ENCODE results near the gene HRK.
A peak's percentile ranks its signal among the peaks of the same experiment; 100 is the strongest.

The HRK gene

GRCh38 chr12:116881325-116881876 lies at the start of gene HRK:
HRK (minus strand) TSS chr12:116881441; CDS start chr12:116881307, 134 bp downstream.
- no peak for DNase-seq

- DNase-seq, result no peak
These were observed 48.6 kb upstream of the HRK start for GRCh38 chr12:116929885-116930284.

- DNase-seq, result no peak
These were observed 47.3 kb upstream of the HRK start for GRCh38 chr12:116928504-116928903.

GRCh38 chr12:116927244-116927940 lies 46.2 kb upstream of the HRK start:
- no peak for DNase-seq

GRCh38 chr12:116926283-116927243 lies 45.3 kb upstream of the HRK start:
- no peak for DNase-seq

- peak; percentile 57 for DNase-seq
These were observed 43.6 kb upstream of the HRK start for GRCh38 chr12:116924558-116925453.

- DNase-seq, result no peak
These were observed 41.1 kb upstream of the HRK start for GRCh38 chr12:116922194-116922897.

- no peak for DNase-seq
These were observed 39.7 kb upstream of the HRK start for GRCh38 chr12:116920939-116921338.

GRCh38 chr12:116919706-116920485 lies 38.7 kb upstream of the HRK start:
- no peak for DNase-seq

GRCh38 chr12:116919247-116919661 lies 38.0 kb upstream of the HRK start:
- DNase-seq, result no peak

GRCh38 chr12:116918464-116918863 lies 37.2 kb upstream of the HRK start:
- no peak for DNase-seq

- DNase-seq, result peak; percentile 44
These were observed 35.5 kb upstream of the HRK start for GRCh38 chr12:116916714-116917114.

- no peak for DNase-seq
These were observed 34.9 kb upstream of the HRK start for GRCh38 chr12:116916122-116916521.

GRCh38 chr12:116915326-116915725 lies 34.1 kb upstream of the HRK start:
- DNase-seq, result no peak

GRCh38 chr12:116910645-116911451 lies 29.6 kb upstream of the HRK start, which contains the start of gene FBXW8:
FBXW8 (plus strand) TSS chr12:116910950; CDS start chr12:116911038, 88 bp downstream.
- DNase-seq, result peak; percentile 69

- DNase-seq, result no peak
These were observed 29.0 kb upstream of the HRK start for GRCh38 chr12:116910280-116910644.

- no peak for DNase-seq
These were observed 25.0 kb upstream of the HRK start for GRCh38 chr12:116906285-116906684.

- DNase-seq, result no peak
These were observed 22.6 kb upstream of the HRK start for GRCh38 chr12:116903818-116904217.

GRCh38 chr12:116901612-116902011 lies 20.4 kb upstream of the HRK start:
- no peak for DNase-seq

GRCh38 chr12:116898669-116899068 lies 17.4 kb upstream of the HRK start:
- DNase-seq, result no peak

Measured in CD4-positive, alpha-beta T cell treated with Interleukin-6 for 4 hours (primary cell).